ENCODE results near the gene MAP7.

Gene MAP7

GRCh38 chr6:136563386-136564152 is 13.3 kb upstream of the MAP7 start:
- DNase-seq = no peak

DNA sequence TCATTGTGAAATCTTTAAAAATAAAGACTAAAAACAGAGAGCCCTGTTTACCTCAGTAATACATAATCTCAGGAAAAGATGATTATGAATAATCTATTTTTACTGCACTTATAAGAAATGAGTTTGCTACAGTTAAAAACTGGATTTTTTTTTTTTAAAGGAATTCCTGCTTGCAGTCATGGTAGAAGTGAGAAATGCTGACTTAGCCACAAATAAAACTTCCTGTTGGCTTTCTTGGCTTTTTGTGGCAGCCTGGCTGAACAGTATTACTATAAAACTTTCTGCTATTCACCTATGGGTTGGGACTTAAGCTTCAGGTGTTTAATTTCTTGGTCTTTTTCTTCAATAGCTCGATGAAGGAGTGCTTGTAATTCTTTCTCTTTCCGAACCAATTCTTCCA is 12.0 kb upstream of the MAP7 start:
- no peak for DNase-seq

DNA sequence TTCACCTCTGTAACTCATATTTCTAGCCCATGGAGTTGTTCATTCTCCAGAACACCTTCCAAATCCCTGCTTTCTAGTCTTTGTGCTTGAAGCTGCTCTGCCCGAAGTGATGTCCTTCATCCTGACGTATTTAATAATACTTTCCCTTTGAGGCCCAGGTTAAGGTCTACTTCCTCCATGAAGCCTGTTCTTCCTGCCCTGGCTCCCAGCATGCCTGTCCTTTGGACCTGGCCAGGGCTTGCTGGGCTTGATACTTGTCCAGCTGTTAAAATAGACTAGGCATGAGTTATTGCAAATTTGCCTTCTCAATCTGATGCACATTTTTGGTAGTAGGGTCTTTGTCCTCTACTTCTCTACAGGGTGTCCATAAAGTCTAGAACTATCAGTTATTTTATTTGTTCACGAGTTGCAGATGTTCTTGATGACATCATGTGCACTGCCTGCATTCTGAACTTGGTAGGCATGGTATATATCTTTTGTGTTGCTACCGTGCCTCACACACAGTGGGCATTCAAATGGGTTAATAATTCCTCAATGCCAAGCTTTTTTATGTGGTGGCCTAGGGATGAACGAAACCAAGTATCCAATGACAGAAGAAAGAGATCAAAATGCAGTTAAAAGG is 3.1 kb upstream of the MAP7 start:
- no peak for DNase-seq

GRCh38 chr6:136552054-136552453 is 1.8 kb upstream of the MAP7 start:
- DNase-seq = no peak

DNA sequence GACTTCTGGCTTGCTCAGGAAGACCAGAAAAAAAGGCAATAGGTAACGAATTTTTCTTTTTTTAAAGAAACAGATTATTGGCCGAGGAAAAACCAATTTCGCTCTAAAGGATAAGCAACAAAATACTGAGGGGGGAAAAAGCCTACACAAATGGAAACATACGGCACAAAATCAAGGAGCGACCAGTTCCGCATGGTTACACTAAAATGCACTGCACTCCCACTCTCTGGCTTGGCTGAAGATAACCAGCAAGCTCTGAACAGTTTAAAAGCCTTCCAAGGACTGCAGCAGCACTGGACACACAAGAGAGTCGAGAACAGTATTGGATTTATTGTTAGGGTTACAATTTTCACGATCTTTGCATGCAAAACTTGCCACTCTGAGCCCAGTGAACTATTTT is 881 bp upstream of the MAP7 start:
- DNase-seq = no peak

DNA sequence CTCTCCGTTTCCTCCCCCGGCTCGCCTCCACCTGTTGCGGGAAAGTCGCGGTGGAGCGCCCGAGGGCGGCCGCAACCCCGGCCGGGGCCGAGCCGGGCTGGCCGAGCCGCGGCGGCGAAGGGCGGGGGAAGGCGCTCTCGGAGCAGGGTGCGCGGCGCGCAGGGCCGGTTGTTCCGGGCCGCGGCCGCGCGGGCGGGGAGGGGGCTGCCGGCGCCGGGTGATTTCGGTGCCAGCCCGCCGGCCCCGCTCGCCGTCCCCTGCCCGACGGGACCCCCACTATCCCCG is 235 bp downstream of the MAP7 start:
- peak; percentile 22 for DNase-seq

DNA sequence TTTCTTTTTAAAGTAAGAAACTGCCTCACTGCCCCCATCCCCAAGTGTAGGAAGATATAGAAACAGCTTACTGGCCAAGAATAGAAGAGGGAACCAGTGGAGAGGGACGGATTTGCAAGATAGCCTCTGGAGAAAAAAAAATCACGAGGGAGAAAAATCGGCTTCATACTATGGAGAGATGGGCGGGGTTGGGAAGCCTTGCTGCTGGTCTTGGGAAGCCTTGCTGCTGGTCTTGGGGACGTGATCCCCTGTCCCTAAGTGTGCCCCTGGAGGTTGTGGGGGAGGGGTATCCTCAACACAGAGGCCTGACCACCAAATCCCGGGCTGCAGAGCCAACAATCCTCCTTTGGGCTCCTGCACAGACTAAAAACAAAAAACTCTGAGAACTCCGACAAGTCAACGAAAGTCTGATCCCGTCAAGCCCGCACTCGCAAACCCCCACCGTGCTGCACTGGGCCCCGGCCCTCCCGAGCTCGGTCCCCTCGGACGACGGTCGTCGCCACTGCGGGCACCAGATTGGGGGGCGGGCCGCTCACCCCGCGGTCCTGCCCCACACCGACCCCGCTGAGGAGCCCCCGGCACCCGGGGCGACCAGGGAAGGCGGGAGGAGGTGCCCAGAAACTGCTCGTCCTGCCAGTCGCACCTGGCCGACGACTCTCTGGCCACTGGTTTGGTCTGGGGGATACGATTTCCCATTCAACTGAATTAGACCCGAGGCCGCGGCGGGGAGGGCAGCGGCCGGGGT is 750 bp downstream of the MAP7 start:
- peak; percentile 24 for DNase-seq

DNA sequence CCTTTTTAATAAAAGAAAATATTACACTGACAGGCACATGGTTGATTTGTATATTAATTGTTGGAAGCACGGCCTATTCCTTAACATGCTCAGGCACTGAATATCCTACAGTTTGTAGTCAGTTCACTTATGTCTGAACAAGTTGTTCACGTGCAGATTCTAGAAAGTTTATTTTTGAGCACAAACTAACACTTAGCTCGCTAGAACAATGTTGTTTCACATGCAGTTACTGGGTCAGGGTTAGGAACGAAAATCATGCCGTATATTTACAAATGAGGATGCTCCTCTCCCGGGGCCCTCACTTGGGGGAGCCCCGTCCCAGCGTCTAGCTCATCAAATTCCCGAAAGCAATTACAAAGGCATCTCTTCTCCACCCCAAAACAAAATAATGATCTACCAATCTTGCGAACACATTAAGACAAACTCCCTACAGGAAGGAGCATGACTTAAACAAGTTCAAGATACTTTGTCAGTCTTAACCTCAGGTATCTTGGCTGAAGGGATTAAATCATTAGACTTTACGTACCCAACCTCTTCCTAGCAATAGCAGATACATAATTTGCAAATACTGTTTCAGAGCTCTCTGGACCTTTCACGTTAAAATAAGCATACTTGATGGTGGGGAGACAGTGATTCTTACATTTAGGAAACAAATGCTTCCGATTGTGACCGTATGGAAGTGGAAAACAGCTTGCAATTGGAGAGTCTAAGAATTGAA is 1.5 kb downstream of the MAP7 start:
- no peak for DNase-seq

- DNase-seq = no peak
These were observed 2.4 kb downstream of the MAP7 start for GRCh38 chr6:136547871-136548270.

- DNase-seq = no peak
These were observed 2.9 kb downstream of the MAP7 start for GRCh38 chr6:136547336-136547735.

DNA sequence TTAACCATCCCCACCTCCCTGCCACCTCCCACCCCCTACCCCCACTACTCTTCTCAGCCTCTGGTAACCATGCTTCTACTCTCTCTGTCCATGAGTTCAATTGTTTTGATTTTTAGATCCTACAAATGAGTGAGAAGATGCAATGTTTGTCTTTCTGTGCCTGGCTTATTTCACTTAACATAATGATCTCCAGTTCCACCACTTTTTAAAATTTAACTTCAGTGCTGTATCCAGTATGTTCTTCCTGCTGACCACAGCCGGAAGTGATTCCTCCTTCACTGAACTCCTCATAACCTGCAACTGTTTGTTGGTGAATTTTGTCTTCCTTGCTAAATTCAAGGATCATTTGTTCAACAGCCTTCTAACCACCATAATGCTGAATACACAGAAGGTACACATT is 3.9 kb downstream of the MAP7 start:
- DNase-seq = no peak

DNA sequence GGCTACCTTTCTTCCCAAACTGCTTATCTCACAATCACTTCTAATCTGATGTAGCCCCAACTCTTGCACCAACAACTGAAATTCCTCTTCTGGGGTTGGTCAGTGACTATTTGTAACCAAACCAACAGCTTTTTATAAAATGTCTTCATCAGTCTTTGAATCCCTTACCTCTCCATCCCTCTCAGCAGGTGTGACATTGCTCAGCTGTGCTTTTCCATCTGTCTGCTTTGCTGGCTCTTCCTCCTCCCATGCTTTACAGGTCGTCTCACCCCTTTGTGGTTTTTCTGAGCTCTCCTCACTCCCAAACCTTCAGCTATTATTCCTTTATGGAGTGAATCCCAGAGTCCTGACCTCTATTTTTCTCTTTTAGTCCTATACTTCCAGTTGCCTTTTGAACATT is 5.9 kb downstream of the MAP7 start:
- no peak for DNase-seq

GRCh38 chr6:136541395-136541794 is 8.8 kb downstream of the MAP7 start:
- DNase-seq = no peak

DNA sequence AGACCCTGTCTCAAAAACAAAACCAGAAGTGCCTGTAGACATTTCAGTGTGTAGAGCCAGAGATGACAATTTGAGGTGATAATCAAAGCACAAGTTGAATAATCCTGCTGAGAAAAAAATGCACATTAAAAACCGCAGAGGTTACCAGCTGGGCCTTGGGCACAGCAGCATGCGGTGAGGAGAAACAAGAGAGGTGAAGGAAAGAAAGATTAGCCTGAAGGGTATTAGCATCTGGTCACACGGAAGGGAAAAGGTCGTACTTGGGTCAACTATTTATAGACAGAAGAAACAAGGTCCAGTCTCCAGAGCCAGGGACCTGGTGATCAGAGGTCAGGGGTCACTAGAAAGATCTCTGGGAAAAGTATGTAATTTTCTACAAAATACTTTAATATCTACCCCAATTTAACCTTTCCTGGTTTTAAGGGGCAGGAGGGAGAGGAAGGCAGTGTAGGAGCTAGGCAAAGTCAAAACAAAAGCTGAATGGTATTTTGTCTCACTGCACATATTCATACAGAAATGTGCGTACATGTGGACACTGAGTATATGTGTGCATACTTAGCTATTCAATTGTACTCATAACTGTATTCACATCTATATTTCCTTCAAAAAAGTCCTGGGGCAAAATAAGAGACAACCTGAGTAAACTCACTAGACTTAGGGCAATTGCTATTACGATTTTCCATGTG is 10.1 kb downstream of the MAP7 start:
- DNase-seq = no peak

DNA sequence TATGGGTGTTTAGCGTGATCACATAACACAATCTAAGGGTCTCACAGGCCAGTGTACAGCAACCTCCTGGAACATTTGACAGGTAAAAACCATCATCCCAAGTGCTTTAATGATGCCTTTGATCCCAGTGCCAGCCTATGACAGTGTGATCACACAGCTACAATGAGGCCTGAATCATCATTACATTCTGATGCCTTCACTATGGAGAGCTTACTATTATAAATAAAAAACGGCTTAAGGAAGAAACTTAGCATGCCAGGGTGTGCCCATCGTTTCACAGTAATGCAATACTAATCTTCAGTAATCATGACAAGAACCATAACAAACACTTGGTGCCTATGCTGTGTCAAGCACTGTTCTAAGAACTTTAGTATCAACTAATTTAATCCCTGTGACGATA is 11.4 kb downstream of the MAP7 start:
- no peak for DNase-seq

DNA sequence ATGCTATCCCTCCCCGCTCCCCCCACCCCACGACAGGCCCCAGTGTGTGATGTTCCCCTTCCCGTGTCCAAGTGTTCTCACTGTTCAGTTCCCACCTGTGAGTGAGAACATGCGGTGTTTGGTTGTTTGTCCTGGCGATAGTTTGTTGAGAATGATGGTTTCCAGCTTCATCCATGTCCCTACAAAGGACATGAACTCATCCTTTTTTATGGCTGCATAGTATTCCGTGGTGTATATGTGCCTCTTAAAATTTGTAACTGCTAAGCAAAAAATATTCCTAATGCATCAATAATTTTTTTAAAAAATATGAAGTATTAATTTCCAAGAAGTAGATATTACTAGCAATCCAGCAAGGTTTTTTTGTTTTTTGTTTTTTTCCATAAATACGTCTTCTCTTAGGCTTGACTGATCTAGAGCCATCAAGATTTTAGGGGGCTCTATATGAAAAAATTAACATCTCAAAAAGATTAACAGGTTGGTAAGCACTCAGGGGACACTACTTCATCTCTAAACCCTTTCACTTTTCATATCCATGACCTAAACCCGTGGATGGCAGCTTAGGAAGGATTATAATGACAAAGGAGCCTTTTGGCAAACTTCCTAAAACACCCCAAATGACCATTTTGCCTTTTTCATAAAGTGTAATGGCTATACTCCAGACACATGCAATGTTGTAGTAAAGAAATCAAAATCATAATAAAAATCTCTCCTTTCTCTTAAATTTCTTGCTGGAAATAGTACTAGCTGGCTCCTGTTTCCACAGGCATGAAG is 14.2 kb downstream of the MAP7 start:
- DNase-seq = no peak

GRCh38 chr6:136535017-136535765 is 15.0 kb downstream of the MAP7 start:
- no peak for DNase-seq

GRCh38 chr6:136534268-136534667 is 16.0 kb downstream of the MAP7 start:
- DNase-seq = no peak

DNA sequence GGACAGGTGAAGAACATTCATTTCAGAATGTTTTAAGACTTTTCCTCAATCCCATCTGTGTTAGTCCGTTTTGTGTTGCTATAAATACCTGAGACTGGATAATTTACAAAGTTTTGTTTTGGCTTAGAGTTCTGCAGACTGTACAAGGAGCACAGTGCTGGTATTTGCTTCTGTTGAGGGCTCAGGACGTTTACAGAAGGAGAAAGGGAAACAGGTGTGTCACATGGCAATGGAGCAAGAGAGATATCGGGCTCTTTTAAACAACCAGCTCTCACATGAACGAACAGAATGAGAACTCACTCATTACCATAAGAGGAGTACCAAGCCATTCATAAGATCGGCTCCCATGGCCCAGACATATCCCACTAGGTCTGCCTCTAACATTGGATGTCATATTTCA is 16.7 kb downstream of the MAP7 start:
- DNase-seq = no peak

GRCh38 chr6:136532030-136532429 is 18.2 kb downstream of the MAP7 start:
- DNase-seq = no peak

GRCh38 chr6:136529710-136530109 is 20.5 kb downstream of the MAP7 start:
- no peak for DNase-seq

DNA sequence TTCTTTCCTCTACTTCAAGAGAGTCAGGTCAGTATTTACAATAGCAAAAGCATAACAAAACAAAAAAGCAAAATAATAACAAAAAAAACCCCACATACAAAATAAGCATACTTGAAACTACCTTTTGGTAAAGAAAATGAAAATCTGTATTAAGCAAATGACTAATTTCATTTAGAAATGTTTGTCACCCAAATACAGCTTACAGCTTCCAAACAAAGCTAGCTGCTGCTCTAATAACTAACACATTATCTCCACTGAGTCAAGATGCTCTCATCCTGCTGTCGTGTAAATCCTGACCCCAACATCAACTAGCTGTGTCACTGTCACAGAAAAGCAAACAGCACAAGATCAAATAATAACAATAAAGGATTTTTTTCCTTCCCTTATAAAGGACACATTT is 21.7 kb downstream of the MAP7 start:
- DNase-seq = no peak

Data from femur (tissue), 1 donor.